Myocyte (in vitro differentiated cells): Measurements from ENCODE around the gene UNC45A. TPM values are rescaled to one million over a fixed set of nuclear protein-coding genes. Genes with fewer than 3 reads are reported as not detected.
A peak's percentile ranks its signal among the peaks of the same experiment; 100 is the strongest.

Experiments used
- DNase-seq: peaks from one replicate; pipeline ENCODE4 v3.0.0-alpha.2; 2012; ENCODE audit warnings: low read depth
- total RNA-seq: library from RNA; depleted of rRNA; stranded (reverse); fragments of >200 nt; gene quantifications from 2 replicates; pipeline ENCODE4 v1.2.3, GENCODE V29; 2014

UNC45A gene
- total RNA-seq, 1 donor from 2014 or later, result 37.8 TPM

GRCh38 chr15:90959028-90959595, 24.0 kb downstream of the UNC45A start:
- no peak for DNase-seq

GRCh38 chr15:90959894-90960293, 24.8 kb downstream of the UNC45A start:
- DNase-seq, result peak; percentile 52

GRCh38 chr15:90960298-90961091, 25.4 kb downstream of the UNC45A start:
- DNase-seq, result peak; percentile 37

- DNase-seq, result no peak
These were observed 26.9 kb downstream of the UNC45A start for GRCh38 chr15:90962021-90962420.

DNA sequence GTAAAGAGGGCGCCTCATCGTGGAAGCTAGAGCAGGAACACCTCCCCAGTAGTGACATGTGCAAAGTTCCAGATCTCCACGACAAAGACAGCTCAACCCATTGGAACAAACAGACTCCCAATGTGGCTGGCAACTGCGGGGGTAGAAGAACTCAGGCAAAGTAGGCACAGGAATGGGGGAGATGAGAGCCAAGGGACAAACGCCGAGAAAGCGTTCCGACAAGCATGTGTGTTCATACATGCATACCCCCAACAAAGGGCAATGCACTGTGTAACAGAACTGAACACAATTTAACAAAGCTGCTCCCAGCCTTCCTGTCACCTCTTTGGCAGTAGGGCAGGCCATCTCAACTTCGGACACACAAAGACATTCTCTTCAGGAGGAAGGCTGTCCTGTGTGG, 31.2 kb downstream of the UNC45A start:
- no peak for DNase-seq

- no peak for DNase-seq
These were observed 32.1 kb downstream of the UNC45A start for GRCh38 chr15:90967206-90967605.

DNA sequence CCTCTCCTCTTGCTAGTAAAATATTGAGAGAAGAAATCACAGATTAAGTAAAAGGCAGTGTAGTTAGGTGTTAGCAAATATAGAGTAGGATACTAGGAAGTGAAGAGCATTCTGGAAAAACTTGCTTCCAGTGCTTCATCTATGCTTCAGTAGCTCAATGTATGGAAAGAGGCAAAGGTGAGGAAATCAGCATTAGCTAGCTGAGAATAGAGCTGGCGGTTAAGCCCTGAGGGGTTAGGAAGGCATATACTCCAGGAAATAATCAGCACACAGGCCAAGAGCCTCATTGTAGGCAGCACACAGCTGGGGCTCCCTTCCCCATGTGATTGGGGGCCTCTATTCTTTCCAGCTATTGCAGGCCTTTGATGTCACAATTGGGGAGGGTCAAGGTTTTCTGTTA, 33.3 kb downstream of the UNC45A start:
- no peak for DNase-seq

DNA sequence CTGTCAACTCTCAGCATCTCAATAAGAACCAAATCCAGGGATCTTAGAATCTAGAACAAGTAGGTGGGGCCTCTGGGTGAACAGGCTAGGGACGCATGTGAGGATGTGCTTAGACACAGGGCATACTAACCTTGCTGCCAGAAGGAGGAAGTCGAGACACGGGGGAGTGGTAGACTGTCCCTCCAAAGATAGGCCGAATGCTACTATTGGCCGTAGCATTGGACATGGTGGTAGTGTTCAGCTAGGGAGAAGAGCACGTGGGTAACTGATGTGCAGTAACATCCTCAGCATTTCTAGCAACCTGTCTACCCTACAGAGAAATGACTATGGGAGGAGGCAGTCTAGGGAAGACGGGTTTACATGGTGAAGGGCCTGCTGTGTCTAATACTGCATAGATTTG, 35.2 kb downstream of the UNC45A start:
- no peak for DNase-seq

- no peak for DNase-seq
These were observed 37.0 kb downstream of the UNC45A start for GRCh38 chr15:90972133-90972532.

DNA sequence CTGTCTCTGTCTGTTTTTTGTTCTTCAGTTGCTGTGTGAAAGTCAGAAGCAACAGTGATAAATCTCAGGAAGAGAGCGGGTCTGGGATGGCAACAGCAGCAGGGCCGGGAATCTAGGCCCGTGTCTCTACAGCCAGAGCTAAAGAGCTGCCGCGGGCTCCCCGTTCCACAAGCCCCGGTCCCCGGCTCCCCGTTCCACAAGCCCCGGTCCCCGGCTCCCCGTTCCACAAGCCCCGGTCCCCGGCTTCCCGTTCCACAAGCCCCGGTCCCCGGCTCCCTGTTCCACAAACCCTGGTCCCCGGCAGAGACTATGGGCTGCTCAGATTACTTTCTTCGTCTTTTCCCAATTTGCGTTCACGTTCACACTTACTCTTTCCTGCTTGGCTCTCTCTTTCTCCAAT, 39.1 kb downstream of the UNC45A start:
- no peak for DNase-seq

DNA sequence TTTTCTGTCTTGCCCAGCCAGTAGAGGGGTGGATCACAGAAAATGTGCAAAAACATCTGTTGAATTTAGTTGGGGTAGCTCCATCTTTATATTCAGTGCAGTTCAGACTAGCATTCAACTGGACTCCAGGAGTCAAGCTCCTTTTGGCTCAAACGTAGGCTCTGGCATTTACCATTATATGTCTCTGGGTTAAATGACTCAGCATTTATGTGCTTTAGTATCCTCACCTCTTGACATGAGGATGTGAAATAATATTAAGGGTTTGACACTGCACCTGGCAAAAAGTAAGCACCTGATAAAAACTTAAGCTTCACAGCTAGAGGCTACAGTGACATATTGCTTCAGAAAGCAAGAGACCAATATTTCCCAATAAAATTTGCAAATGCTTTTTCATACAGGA, 44.5 kb downstream of the UNC45A start:
- no peak for DNase-seq

DNA sequence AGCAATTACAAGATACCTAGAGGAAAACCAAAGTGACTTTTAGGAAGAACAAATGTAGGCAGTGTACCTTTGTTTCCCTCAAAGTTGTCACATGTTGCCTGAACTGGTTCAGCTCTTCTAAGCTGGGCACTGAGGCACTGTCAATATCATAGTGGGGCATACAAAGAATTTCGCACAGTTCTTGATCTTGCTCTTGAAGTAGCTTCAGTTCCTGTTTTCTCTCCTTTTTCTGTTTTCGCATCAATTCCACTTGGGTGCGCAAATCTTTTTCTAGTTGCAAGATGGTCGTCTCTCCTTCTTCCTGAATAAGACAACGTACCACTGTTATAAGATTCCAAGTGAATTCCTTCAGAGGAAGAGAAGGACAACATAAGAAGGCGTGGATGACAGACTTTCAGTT, 46.6 kb downstream of the UNC45A start:
- no peak for DNase-seq

DNA sequence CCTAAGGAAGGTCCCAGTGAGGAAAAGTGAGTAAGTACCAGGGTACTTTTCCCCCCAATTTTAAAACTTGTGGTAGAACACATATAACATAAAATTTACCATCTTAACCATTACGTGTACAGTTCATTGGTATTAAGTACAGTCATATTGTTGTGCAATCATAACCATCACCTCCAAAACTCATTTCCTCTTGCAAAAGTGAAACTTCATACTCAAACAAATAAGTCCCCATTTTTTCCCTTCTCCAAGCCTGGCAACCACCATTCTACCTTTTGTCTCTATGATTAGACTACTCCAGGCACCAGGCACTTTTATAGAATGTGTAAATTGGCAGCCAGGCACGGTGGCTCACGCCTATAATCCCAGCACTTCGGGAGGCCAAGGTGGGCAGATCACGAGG, 47.0 kb downstream of the UNC45A start:
- DNase-seq, result no peak

DNA sequence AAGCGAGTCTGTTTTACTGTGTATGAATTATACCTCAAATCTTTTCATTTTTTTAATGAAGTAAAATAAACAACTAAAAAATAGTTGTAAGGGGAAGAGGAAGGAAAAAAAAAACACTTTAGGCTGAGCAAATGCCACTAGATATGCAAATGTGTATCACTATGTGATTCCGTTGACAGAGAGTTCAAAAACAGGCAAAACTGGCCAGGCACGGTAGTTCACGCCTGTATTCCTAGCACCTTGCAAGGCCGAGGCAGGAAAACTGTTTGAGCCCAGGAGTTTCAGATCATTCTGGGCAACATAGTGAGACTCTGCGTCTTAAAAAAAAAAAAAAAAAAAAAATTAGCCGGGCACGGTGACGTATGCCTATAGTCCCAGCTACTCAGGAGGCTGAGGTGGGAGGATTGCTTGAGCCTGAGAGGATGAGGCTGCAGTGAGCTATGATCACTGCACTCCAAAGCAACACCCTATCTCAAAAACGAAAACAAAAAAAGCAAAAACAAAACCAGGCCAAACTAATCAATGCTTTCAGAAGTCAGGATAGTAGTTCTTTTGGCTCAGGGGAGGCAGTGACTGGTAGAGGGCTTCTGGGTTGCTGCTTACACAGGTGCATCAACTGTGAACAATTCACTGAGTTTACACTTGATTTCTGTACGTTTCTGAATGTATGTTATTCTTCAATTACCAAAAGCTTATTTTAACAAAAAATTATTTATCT, 51.9 kb downstream of the UNC45A start:
- DNase-seq, result no peak

GRCh38 chr15:90987561-90988141, 52.6 kb downstream of the UNC45A start:
- DNase-seq, result peak; percentile 48

- DNase-seq, result no peak
These were observed 53.2 kb downstream of the UNC45A start for GRCh38 chr15:90988296-90988695.

GRCh38 chr15:90989040-90989768, 54.1 kb downstream of the UNC45A start:
- no peak for DNase-seq

DNA sequence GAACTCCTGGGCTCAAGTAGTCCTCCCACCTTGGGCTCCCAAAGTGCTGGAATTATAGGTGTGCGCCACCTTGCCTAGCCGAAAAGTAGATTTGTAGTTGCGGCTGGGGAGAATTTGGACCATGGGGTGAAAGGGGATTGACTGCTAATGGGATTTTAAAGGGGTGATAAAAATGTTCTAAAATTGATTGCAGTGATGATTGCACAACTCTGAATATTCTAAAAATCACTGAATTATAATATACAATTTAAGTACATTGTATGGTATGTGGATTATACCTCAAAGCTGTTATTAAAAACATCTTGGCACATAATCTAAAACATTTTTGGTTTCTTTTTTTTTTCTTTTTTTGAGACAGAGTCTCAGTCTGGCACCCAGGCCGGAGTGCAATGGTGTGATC, 55.4 kb downstream of the UNC45A start:
- no peak for DNase-seq

- DNase-seq, result no peak
These were observed 56.7 kb downstream of the UNC45A start for GRCh38 chr15:90991587-90992285.

DNA sequence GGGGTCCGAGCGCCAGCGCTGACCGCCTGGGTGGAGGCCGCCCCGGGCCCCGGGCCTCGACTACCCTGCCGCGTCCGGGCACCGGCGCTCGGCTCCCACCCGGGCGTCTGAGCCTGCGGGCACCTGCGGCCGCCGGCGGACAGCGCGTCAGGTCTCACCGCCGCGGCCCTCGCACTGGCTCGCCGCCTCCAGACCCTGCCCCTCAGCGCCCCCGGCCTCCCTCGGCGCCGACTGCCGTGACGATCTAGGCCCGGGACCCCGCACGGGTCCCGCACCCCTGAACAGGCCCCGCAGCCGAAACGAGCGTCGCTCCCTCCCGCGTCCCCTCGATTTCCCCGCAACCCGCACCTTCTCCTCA, 59.0 kb downstream of the UNC45A start:
- no peak for DNase-seq
